Measurements from ENCODE around the gene TTC38. TPM values are rescaled to one million over a fixed set of nuclear protein-coding genes. Genes with fewer than 3 reads are reported as not detected.

TTC38 gene
- total and polyA plus RNA-seq, 8 donors: 26.8 to 36.0 (median 33.5) TPM

GRCh38 chr22:46240073-46240472 lies 27.7 kb upstream of the TTC38 start:
- Histone ChIP-seq H3K9me3 (no peaks in the 10 kb centered on the region), H3K36me3 (peaks cover 0 to 56% of the 10 kb centered on the region in 2 donors), H3K27ac (no peak overlapping the region), H3K4me1 (peaks cover 0 to 11% of the 10 kb centered on the region in 2 donors), H3K4me3 (no peak overlapping the region), H3K27me3 (no peaks in the 10 kb centered on the region)
- TF ChIP-seq, protein P1, sequence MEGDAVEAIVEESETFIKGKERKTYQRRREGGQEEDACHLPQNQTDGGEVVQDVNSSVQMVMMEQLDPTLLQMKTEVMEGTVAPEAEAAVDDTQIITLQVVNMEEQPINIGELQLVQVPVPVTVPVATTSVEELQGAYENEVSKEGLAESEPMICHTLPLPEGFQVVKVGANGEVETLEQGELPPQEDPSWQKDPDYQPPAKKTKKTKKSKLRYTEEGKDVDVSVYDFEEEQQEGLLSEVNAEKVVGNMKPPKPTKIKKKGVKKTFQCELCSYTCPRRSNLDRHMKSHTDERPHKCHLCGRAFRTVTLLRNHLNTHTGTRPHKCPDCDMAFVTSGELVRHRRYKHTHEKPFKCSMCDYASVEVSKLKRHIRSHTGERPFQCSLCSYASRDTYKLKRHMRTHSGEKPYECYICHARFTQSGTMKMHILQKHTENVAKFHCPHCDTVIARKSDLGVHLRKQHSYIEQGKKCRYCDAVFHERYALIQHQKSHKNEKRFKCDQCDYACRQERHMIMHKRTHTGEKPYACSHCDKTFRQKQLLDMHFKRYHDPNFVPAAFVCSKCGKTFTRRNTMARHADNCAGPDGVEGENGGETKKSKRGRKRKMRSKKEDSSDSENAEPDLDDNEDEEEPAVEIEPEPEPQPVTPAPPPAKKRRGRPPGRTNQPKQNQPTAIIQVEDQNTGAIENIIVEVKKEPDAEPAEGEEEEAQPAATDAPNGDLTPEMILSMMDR (IDR thresholded peaks at IDR 0.05): no peak
- ATAC-seq: no peak
- DNase-seq: no peak
- intact Hi-C loops (cut with DNase I): no loop called here

DNA sequence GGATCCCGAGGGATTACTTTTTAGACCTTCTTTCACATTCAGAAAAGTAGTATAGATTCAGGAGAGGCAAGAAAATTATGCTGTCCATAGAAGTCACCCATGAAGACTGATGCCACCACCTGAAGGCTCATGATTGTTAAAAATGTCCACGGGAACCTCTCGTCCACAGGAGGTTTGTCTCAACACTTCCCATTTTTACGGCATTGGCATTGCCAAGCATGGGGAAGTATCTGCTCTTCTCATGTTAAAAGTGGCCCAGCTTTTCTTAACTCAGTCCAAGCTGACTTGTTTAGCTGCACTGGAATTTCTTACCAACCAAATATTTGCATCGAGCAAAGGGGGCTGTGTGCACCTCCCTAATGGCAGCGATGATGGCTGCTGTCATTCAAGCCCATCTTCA lies 27.3 kb upstream of the TTC38 start:
- DNase-seq (no peak), ATAC-seq (no peak)
- Histone ChIP-seq H3K27ac (no peak overlapping the region), H3K9me3 (no peaks in the 10 kb centered on the region), H3K4me3 (no peak overlapping the region), H3K27me3 (no peaks in the 10 kb centered on the region), H3K36me3 (peaks cover 0 to 55% of the 10 kb centered on the region in 2 donors), H3K4me1 (peaks cover 0 to 11% of the 10 kb centered on the region in 2 donors)
- intact Hi-C loops (cut with DNase I): no loop called here
- TF ChIP-seq, protein P1 (IDR thresholded peaks at IDR 0.05): no peak

DNA sequence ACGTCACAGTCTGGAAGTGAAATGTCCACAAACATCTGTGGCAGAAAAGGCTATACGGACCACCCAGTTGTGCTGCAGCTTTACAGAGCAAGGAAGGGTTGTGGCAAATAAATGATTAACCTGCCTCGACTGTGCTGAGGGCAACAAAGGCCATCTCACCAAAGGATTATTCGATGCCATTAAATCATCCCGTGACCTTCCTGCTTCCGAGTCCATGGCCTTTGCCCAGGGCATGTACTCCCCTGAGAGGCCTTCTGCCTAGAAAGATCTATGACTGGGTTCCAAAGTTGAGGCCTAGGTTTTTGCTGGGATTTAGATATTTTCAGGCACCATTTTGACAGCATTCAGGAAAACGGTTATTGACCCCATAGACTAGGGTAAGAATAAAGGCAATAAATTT lies 26.9 kb upstream of the TTC38 start:
- Histone ChIP-seq H3K27ac (no peak overlapping the region), H3K36me3 (peaks cover 0 to 51% of the 10 kb centered on the region in 2 donors), H3K4me3 (no peak overlapping the region), H3K9me3 (no peaks in the 10 kb centered on the region), H3K4me1 (peaks cover 0 to 11% of the 10 kb centered on the region in 2 donors), H3K27me3 (no peaks in the 10 kb centered on the region)
- intact Hi-C loops (cut with DNase I): no loop called here
- DNase-seq (no peak), ATAC-seq (no peak)
- TF ChIP-seq, protein P1 (IDR thresholded peaks at IDR 0.05): no peak

GRCh38 chr22:46241396-46242007 lies 26.3 kb upstream of the TTC38 start:
- H3K9me3 ChIP-seq: no peaks in the 10 kb centered on the region
- H3K27me3 ChIP-seq: no peaks in the 10 kb centered on the region
- TF ChIP-seq, protein P1 (IDR thresholded peaks at IDR 0.05): no peak
- no peak overlapping the region for H3K27ac ChIP-seq
- H3K36me3 ChIP-seq: peaks cover 0 to 45% of the 10 kb centered on the region in 2 donors
- DNase-seq: no peak
- no peak for ATAC-seq
- intact Hi-C loops (cut with DNase I): no loop called here
- peaks cover 0 to 11% of the 10 kb centered on the region in 2 donors for H3K4me1 ChIP-seq
- H3K4me3 ChIP-seq: no peak overlapping the region

DNA sequence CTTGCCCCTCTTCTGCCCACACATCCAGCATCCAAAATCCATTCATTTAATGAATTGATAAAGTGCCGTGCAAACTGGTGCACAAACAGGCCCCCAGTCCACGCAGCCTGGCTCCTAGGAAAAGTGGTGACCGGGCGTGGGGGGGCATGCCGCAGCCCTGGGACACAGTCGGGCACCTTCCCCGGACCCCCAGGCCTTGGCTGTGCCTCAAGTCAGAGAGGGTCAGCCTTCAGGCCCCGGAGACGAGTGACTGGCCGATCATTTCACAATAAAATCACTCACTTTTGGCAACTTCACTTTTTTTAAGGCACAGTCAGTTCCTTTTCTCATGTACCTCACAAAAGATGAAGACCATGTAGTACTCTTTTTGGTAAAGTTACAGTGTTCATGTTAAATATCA lies 25.7 kb upstream of the TTC38 start:
- intact Hi-C loops (cut with DNase I): no loop called here
- H3K4me1 ChIP-seq: peaks cover 0 to 11% of the 10 kb centered on the region in 2 donors
- no peak overlapping the region for H3K4me3 ChIP-seq
- no peaks in the 10 kb centered on the region for H3K9me3 ChIP-seq
- H3K27me3 ChIP-seq: no peaks in the 10 kb centered on the region
- H3K27ac ChIP-seq: no peak overlapping the region
- TF ChIP-seq, protein P1 (IDR thresholded peaks at IDR 0.05): no peak
- DNase-seq: no peak
- peaks cover 0 to 40% of the 10 kb centered on the region in 2 donors for H3K36me3 ChIP-seq
- no peak for ATAC-seq

Measured in left lung (tissue), 10 donors.